Skeletal muscle cell (primary cell): Measurements from ENCODE around the gene ACOT12.
"Not testable (repeated sequence)": the region's sequence is repeated elsewhere in the genome, so short reads cannot be mapped to it uniquely, and the experiment has no call there.

ENCODE experiments used
- DNase-seq: peaks from one replicate; pipeline ENCODE4 v3.0.0-alpha.2; 2010; ENCODE audit warnings: low read depth
- H3K4me3 ChIP-seq: 2 replicates; pipeline ENCODE4 v1.5.1; 2011; ENCODE audit warnings: low read depth, mild to moderate bottlenecking, control low read depth, low read length, moderate library complexity

The ACOT12 gene

GRCh38 chr5:81303563-81303962, 90.4 kb downstream of the ACOT12 start:
- no peak for DNase-seq
- no peak overlapping the region for H3K4me3 ChIP-seq

- peak overlapping the region; percentile 88 for H3K4me3 ChIP-seq
- no peak for DNase-seq
Measured at GRCh38 chr5:81302596-81302995, 91.3 kb downstream of the ACOT12 start.

GRCh38 chr5:81301271-81302015, 92.5 kb downstream of the ACOT12 start, which contains the start of gene ZCCHC9:
ZCCHC9 (plus strand) TSS chr5:81301587; CDS start chr5:81304758, 3,171 bp downstream.
- peak; percentile 83 for DNase-seq
- H3K4me3 ChIP-seq = peak within 1 kb of the TSS; percentile 88

GRCh38 chr5:81300921-81301270, 93.0 kb downstream of the ACOT12 start:
- DNase-seq = no peak
- peak overlapping the region; percentile 88 for H3K4me3 ChIP-seq

- DNase-seq = no peak
- no peak overlapping the region for H3K4me3 ChIP-seq
Measured at GRCh38 chr5:81297531-81297930, 96.4 kb downstream of the ACOT12 start.

GRCh38 chr5:81294021-81294420, 99.9 kb downstream of the ACOT12 start:
- H3K4me3 ChIP-seq, DNase-seq: not testable (repeated sequence)

GRCh38 chr5:81292130-81292529, 101.8 kb downstream of the ACOT12 start:
- no peak overlapping the region for H3K4me3 ChIP-seq
- DNase-seq = no peak

- no peak overlapping the region for H3K4me3 ChIP-seq
- no peak for DNase-seq
Measured at GRCh38 chr5:81290146-81290545, 103.8 kb downstream of the ACOT12 start.

- no peak overlapping the region for H3K4me3 ChIP-seq
- DNase-seq = no peak
Measured at GRCh38 chr5:81288021-81288433, 105.9 kb downstream of the ACOT12 start.

- no peak overlapping the region for H3K4me3 ChIP-seq
- no peak for DNase-seq
Measured at GRCh38 chr5:81286059-81286617, 107.8 kb downstream of the ACOT12 start.

GRCh38 chr5:81283976-81284375, 110.0 kb downstream of the ACOT12 start:
- DNase-seq = no peak
- no peak overlapping the region for H3K4me3 ChIP-seq
